Loucy (cell line): ENCODE data around the gene ZNF521.

Experiments used
- CTCF ChIP-seq: fragments of 200-600 bp; sonication (generic); conservative IDR thresholded peaks from 2 replicates; pipeline ENCODE4 v1.5.1; 2014; ENCODE audit warnings: mild to moderate bottlenecking, antibody characterized with exemption, low read length
- EZH2phosphoT487 ChIP-seq: fragments of 200-600 bp; IDR thresholded peaks from 2 replicates; pipeline ENCODE4 v1.6.1; 2018; ENCODE audit warnings: antibody characterized with exemption, mild to moderate bottlenecking, moderate library complexity, borderline replicate concordance

- no peak for TF ChIP-seq CTCF
- no peak for TF ChIP-seq EZH2phosphoT487
Observed at GRCh38 chr18:25399554-25399953, 47.6 kb upstream of the ZNF521 start.
